ENCODE data around the gene SCARF1. TPM values are rescaled to one million over a fixed set of nuclear protein-coding genes. Genes with fewer than 3 reads are reported as not detected.

SCARF1 gene
- polyA plus RNA-seq, 1 donor (not counting 4 experiments of a cell fraction or from before 2014, with no cell fraction given), result 0.05 TPM

- Histone ChIP-seq H3K9me1 (ENCODE audit: control insufficient read depth, extremely low read depth, insufficient read depth, low read length) (no peaks in the 10 kb centered on the region), H3K9me3 (ENCODE audit: control insufficient read depth, low read depth, low read length) (no peaks in the 10 kb centered on the region), H3K27me3 (ENCODE audit: control insufficient read depth, extremely low read depth, insufficient read depth, low read length) (no peaks in the 10 kb centered on the region), H4K20me1 (ENCODE audit: control insufficient read depth, extremely low read depth, insufficient read depth, low read length) (no peaks in the 10 kb centered on the region), H3K27ac (ENCODE audit: control insufficient read depth, insufficient read depth, low read length) (no peak overlapping the region), H3K36me3 (ENCODE audit: control insufficient read depth in 2 of 2, extremely low read depth in 1 of 2, insufficient read depth in 2 of 2, low read length in 2 of 2) (peaks cover 0 to 12% of the 10 kb centered on the region in 2 experiments), H3K4me1 (ENCODE audit: control insufficient read depth, extremely low read depth, insufficient read depth, low read length) (peaks cover 13% of the 10 kb centered on the region), H3K79me2 (ENCODE audit: control insufficient read depth, insufficient read depth, low read length) (no peaks in the 10 kb centered on the region), H3K4me3 (ENCODE audit: control insufficient read depth in 2 of 3, extremely low read depth in 1 of 3, insufficient read depth in 2 of 3, low read depth in 1 of 3, low read length in 3 of 3) (no peak overlapping the region), H2AFZ (ENCODE audit: control insufficient read depth, low read length) (no peak overlapping the region), H3K4me2 (ENCODE audit: control insufficient read depth, extremely low read depth, insufficient read depth, low read depth, low read length) (no peak overlapping the region), H3K9ac (ENCODE audit: control insufficient read depth, extremely low read depth, insufficient read depth, low read length) (no peak overlapping the region)
- dilution Hi-C loops (cut with MboI; ENCODE audit: extremely low pct_ligation_motif_present, low sequenced_read_pairs), result no loop called here
- TF ChIP-seq EZH2 (IDR thresholded peaks at IDR 0.05; ENCODE audit: low read length), result no peak
- no peak for TF ChIP-seq CTCF (optimal IDR thresholded peaks at IDR 0.05 in 1 of 3, IDR thresholded peaks at IDR 0.05 in 1 of 3, conservative IDR thresholded peaks at IDR 0.05 in 1 of 3; ENCODE audit: extremely low read depth in 1 of 3, insufficient read depth in 2 of 3, low read length in 3 of 3)
- DNase-seq (ENCODE audit: low read depth, low spot score) (no peak), FAIRE-seq (no peak)
Observed at GRCh38 chr17:1608676-1609075, 36.9 kb downstream of the SCARF1 start.

- no peaks in the 10 kb centered on the region for H3K9me1 ChIP-seq (ENCODE audit: control insufficient read depth, extremely low read depth, insufficient read depth, low read length)
- H3K36me3 ChIP-seq (ENCODE audit: control insufficient read depth in 2 of 2, extremely low read depth in 1 of 2, insufficient read depth in 2 of 2, low read length in 2 of 2), result peaks cover 0 to 8% of the 10 kb centered on the region in 2 experiments
- no peak overlapping the region for H3K4me3 ChIP-seq (ENCODE audit: control insufficient read depth in 2 of 3, extremely low read depth in 1 of 3, insufficient read depth in 2 of 3, low read depth in 1 of 3, low read length in 3 of 3)
- no peaks in the 10 kb centered on the region for H3K27me3 ChIP-seq (ENCODE audit: control insufficient read depth, extremely low read depth, insufficient read depth, low read length)
- H3K9me3 ChIP-seq (ENCODE audit: control insufficient read depth, low read depth, low read length), result no peaks in the 10 kb centered on the region
- no peaks in the 10 kb centered on the region for H3K79me2 ChIP-seq (ENCODE audit: control insufficient read depth, insufficient read depth, low read length)
- no peaks in the 10 kb centered on the region for H4K20me1 ChIP-seq (ENCODE audit: control insufficient read depth, extremely low read depth, insufficient read depth, low read length)
- no peak overlapping the region for H2AFZ ChIP-seq (ENCODE audit: control insufficient read depth, low read length)
- dilution Hi-C loops (cut with MboI; ENCODE audit: extremely low pct_ligation_motif_present, low sequenced_read_pairs), result no loop called here
- TF ChIP-seq CTCF (optimal IDR thresholded peaks at IDR 0.05 in 1 of 3, IDR thresholded peaks at IDR 0.05 in 1 of 3, conservative IDR thresholded peaks at IDR 0.05 in 1 of 3; ENCODE audit: extremely low read depth in 1 of 3, insufficient read depth in 2 of 3, low read length in 3 of 3) (no peak), EZH2 (IDR thresholded peaks at IDR 0.05; ENCODE audit: low read length) (no peak)
- FAIRE-seq, result no peak
- no peak overlapping the region for H3K27ac ChIP-seq (ENCODE audit: control insufficient read depth, insufficient read depth, low read length)
- DNase-seq (ENCODE audit: low read depth, low spot score), result no peak
- H3K9ac ChIP-seq (ENCODE audit: control insufficient read depth, extremely low read depth, insufficient read depth, low read length), result no peak overlapping the region
- no peak overlapping the region for H3K4me2 ChIP-seq (ENCODE audit: control insufficient read depth, extremely low read depth, insufficient read depth, low read depth, low read length)
- H3K4me1 ChIP-seq (ENCODE audit: control insufficient read depth, extremely low read depth, insufficient read depth, low read length), result peaks cover 13% of the 10 kb centered on the region
Observed at GRCh38 chr17:1607971-1608320, 37.6 kb downstream of the SCARF1 start.
